Measurements from ENCODE around the gene KCNJ6. TPM values are rescaled to one million over a fixed set of nuclear protein-coding genes. Genes with fewer than 3 reads are reported as not detected.
"Not testable (repeated sequence)": the region's sequence is repeated elsewhere in the genome, so short reads cannot be mapped to it uniquely, and the experiment has no call there.

Gene KCNJ6
- total and polyA plus RNA-seq, 2 experiments from 2014 or later: 0.07 to 0.46 TPM

DNA sequence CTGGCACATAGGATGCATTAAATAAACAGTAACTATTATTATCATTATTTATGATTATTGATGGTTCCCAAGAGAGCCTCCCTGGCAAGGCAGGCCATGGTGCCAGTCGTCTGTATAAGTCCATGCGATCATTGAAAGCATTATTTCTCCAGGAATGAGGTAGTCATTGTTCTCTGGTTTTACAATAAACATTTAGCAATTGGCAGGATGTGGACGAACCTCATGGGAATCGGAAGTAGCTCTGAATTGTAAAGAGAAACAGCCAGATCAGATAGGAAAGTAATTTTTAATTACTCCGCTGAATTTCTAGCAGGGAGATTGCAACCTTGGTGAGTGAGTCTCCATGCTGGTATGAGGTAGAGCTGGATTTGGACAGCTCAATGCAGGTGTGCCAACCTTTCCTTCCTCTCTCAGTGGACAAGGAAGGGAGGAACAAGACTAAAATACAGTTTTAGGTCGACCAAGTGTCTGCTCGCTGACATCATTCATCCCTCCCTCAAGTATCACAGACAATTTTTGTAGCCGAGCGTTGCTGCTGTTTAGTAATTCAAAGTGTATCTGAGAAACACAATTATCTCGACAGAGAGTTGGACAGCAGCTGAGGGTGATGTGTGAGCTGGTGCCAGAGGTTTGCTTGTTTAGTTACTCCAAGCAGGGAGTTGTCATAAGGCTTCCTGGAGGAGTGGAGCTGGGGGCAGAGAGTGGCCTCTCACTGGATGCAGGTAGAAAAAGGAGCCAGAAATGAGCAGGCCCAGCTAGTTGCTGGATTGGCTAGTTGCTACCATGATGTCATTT is 250.8 kb downstream of the KCNJ6 start:
- WGBS (ENCODE audit: low lambda C conversion rate, missing lambda C conversion rate): 85% methylated on average over 10 of the region's 10 CpGs
- Histone ChIP-seq H4K20me1 (ENCODE audit: insufficient read depth, poor library complexity, severe bottlenecking) (no peaks in the 10 kb centered on the region), H3K27ac (no peak overlapping the region), H3K9me3 (ENCODE audit: low read depth) (no peaks in the 10 kb centered on the region), H2AFZ (no peak overlapping the region), H3K79me2 (no peaks in the 10 kb centered on the region), H3K4me1 (ENCODE audit: insufficient read depth) (peaks cover 4% of the 10 kb centered on the region), H3K4me2 (no peak overlapping the region), H3K27me3 (no peaks in the 10 kb centered on the region), H3K9me2 (replicated peaks; ENCODE audit: insufficient read depth) (no peaks in the 10 kb centered on the region), H3K36me3 (replicated peaks; ENCODE audit: insufficient read depth, low read depth) (no peaks in the 10 kb centered on the region), H3K4me3 (no peak overlapping the region)
- no peak for DNase-seq (ENCODE audit: low spot score)
- no peak for TF ChIP-seq EZH2phosphoT487 (IDR thresholded peaks at IDR 0.05; ENCODE audit: low read depth, severe bottlenecking, unreplicated experiment)
- TF ChIP-seq, protein P1, sequence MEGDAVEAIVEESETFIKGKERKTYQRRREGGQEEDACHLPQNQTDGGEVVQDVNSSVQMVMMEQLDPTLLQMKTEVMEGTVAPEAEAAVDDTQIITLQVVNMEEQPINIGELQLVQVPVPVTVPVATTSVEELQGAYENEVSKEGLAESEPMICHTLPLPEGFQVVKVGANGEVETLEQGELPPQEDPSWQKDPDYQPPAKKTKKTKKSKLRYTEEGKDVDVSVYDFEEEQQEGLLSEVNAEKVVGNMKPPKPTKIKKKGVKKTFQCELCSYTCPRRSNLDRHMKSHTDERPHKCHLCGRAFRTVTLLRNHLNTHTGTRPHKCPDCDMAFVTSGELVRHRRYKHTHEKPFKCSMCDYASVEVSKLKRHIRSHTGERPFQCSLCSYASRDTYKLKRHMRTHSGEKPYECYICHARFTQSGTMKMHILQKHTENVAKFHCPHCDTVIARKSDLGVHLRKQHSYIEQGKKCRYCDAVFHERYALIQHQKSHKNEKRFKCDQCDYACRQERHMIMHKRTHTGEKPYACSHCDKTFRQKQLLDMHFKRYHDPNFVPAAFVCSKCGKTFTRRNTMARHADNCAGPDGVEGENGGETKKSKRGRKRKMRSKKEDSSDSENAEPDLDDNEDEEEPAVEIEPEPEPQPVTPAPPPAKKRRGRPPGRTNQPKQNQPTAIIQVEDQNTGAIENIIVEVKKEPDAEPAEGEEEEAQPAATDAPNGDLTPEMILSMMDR (IDR thresholded peaks at IDR 0.05; ENCODE audit: poor library complexity): no peak
- no peak for TF ChIP-seq EZH2 (IDR thresholded peaks at IDR 0.05; ENCODE audit: borderline replicate concordance)

DNA sequence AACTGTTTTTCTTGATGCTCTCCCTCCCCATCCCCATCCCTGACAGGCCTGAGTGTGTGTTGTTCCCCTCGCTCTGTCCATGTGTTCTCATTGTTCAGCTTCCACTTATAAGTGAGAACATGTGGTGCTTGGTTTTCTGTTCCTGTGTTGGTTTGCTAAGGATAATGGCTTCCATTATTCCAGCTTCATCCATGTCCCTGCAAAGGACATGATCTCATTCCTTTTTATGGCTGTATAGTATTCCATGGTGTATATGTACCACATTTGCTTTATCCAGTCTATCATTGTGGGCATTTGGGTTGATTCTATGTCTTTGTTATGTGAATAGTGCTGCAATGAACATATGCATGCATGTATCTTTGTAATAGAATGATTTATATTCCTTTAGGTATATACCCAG is 254.0 kb downstream of the KCNJ6 start:
- H3K36me3 ChIP-seq (replicated peaks; ENCODE audit: insufficient read depth, low read depth); H3K9me3 ChIP-seq (ENCODE audit: low read depth); H3K4me3 ChIP-seq; H2AFZ ChIP-seq; H3K9me2 ChIP-seq (replicated peaks; ENCODE audit: insufficient read depth); H3K27me3 ChIP-seq; DNase-seq (ENCODE audit: low spot score); H3K79me2 ChIP-seq; H3K27ac ChIP-seq; H4K20me1 ChIP-seq (ENCODE audit: insufficient read depth, poor library complexity, severe bottlenecking); H3K4me2 ChIP-seq: not testable (repeated sequence)
- H3K4me1 ChIP-seq (ENCODE audit: insufficient read depth): peaks cover 11% of the 10 kb centered on the region
- WGBS (ENCODE audit: low lambda C conversion rate, missing lambda C conversion rate): 100% methylated on average over 1 of the region's 1 CpG

DNA sequence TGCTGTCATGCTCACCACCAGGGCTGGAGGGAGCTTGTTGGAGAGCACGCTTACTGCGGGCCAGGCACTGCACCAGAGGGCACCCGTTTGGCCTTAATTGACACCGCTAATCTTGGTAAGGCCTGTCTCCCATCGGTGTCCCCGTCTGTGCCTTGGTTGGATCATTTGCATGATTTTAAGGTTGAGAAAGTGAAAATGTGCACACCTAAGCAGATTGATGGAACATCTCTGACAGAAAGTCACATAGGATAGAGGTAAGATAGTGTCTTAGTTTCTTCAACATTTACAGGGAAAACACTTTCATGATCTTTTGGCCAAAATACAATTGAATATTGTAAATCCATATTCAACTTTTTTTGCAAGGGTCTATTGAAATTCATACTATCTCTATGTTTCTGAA is 255.5 kb downstream of the KCNJ6 start:
- Histone ChIP-seq H3K9me2 (replicated peaks; ENCODE audit: insufficient read depth) (no peaks in the 10 kb centered on the region), H3K36me3 (replicated peaks; ENCODE audit: insufficient read depth, low read depth) (no peaks in the 10 kb centered on the region), H3K27ac (no peak overlapping the region), H2AFZ (no peak overlapping the region), H3K4me2 (no peak overlapping the region), H4K20me1 (ENCODE audit: insufficient read depth, poor library complexity, severe bottlenecking) (no peaks in the 10 kb centered on the region), H3K4me1 (ENCODE audit: insufficient read depth) (peaks cover 7% of the 10 kb centered on the region), H3K79me2 (no peaks in the 10 kb centered on the region), H3K9me3 (ENCODE audit: low read depth) (no peaks in the 10 kb centered on the region), H3K27me3 (no peaks in the 10 kb centered on the region), H3K4me3 (no peak overlapping the region)
- TF ChIP-seq, protein P1 (IDR thresholded peaks at IDR 0.05; ENCODE audit: poor library complexity): no peak
- TF ChIP-seq EZH2phosphoT487 (IDR thresholded peaks at IDR 0.05; ENCODE audit: low read depth, severe bottlenecking, unreplicated experiment): no peak
- no peak for TF ChIP-seq EZH2 (IDR thresholded peaks at IDR 0.05; ENCODE audit: borderline replicate concordance)
- WGBS (ENCODE audit: low lambda C conversion rate, missing lambda C conversion rate): 93% methylated on average over 6 of the region's 6 CpGs
- DNase-seq (ENCODE audit: low spot score): no peak

DNA sequence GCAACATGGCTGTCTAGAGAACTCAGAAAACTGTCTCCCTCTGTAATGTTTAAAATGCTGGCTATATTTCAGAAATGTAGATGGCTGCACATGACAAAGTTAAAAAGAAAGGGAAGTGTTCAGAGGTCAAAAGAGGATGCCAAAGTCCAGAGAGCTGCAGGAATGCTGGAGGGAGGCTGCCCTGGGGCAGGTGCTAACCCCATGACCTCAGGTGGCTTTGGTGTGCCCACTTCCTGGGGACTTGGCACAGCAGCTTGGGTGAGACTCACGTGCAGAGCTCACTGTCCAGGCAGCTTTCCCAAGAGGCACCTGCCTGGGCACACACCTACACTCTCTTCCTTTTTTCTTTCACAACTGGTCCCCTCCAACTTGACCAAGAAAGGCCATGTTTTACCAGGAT is 256.4 kb downstream of the KCNJ6 start:
- Histone ChIP-seq H3K9me3 (ENCODE audit: low read depth) (no peaks in the 10 kb centered on the region), H3K27ac (no peak overlapping the region), H2AFZ (no peak overlapping the region), H3K4me1 (ENCODE audit: insufficient read depth) (peaks cover 7% of the 10 kb centered on the region), H3K4me3 (no peak overlapping the region), H4K20me1 (ENCODE audit: insufficient read depth, poor library complexity, severe bottlenecking) (no peaks in the 10 kb centered on the region), H3K27me3 (no peaks in the 10 kb centered on the region), H3K36me3 (replicated peaks; ENCODE audit: insufficient read depth, low read depth) (no peaks in the 10 kb centered on the region), H3K4me2 (no peak overlapping the region), H3K9me2 (replicated peaks; ENCODE audit: insufficient read depth) (no peaks in the 10 kb centered on the region), H3K79me2 (no peaks in the 10 kb centered on the region)
- TF ChIP-seq, protein P1 (IDR thresholded peaks at IDR 0.05; ENCODE audit: poor library complexity): no peak
- TF ChIP-seq EZH2phosphoT487 (IDR thresholded peaks at IDR 0.05; ENCODE audit: low read depth, severe bottlenecking, unreplicated experiment): no peak
- no peak for TF ChIP-seq EZH2 (IDR thresholded peaks at IDR 0.05; ENCODE audit: borderline replicate concordance)
- no peak for DNase-seq (ENCODE audit: low spot score)
- WGBS (ENCODE audit: low lambda C conversion rate, missing lambda C conversion rate): 83% methylated on average over 1 of the region's 1 CpG

Measured in hepatocyte (in vitro differentiated cells).